ENCODE measurements around the gene ABAT.

The ABAT gene

DNA sequence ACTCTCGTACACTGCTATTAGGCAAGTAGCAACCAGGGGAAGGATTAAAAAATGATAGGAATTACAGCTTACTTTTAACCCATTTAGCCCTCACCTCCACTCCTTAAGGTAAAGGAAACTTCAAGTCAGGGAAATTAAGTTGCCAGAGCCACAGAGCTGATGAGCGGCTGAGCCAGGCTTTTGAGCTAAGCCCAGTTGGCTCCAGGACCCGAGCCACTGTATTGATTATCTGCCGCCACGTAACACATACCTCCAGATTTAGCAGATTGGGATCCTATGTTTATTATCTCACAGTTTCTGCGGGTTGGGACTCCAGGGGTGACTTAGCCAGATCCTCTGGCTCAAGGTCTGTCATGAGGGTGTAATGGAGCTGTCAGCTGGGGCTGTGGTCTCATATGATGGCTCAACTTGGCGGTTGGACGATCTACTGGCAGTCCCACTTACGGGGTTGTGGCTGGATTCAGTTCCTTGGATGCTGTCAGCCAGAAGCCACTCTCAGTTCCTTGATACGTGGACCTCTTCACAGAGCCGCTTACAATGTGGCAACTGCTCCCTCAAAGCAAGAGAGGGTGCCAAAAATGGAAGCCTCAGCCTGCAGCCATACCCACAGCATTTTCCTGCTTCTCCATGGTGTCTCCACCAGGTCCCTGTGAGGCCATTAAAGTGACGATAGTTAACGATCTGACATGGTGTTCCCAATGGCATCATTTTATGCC is 65.7 kb downstream of the ABAT start (continued):
- TF ChIP-seq TSHZ2 (CRISPR knock-in tag; IDR thresholded peaks at IDR 0.05) (no peak), ESRRG (CRISPR knock-in tag; IDR thresholded peaks at IDR 0.05) (no peak), BACH2 (CRISPR knock-in tag; IDR thresholded peaks at IDR 0.05; ENCODE audit: borderline replicate concordance) (no peak), TCF4 (CRISPR knock-in tag; IDR thresholded peaks at IDR 0.05; ENCODE audit: borderline replicate concordance) (no peak), PPARA (CRISPR knock-in tag; IDR thresholded peaks at IDR 0.05; ENCODE audit: borderline replicate concordance) (no peak)
- TF ChIP-seq, protein P1, sequence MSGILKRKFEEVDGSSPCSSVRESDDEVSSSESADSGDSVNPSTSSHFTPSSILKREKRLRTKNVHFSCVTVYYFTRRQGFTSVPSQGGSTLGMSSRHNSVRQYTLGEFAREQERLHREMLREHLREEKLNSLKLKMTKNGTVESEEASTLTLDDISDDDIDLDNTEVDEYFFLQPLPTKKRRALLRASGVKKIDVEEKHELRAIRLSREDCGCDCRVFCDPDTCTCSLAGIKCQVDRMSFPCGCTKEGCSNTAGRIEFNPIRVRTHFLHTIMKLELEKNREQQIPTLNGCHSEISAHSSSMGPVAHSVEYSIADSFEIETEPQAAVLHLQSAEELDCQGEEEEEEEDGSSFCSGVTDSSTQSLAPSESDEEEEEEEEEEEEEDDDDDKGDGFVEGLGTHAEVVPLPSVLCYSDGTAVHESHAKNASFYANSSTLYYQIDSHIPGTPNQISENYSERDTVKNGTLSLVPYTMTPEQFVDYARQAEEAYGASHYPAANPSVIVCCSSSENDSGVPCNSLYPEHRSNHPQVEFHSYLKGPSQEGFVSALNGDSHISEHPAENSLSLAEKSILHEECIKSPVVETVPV (CRISPR knock-in tag; IDR thresholded peaks at IDR 0.05): no peak
- TF ChIP-seq, protein P2, sequence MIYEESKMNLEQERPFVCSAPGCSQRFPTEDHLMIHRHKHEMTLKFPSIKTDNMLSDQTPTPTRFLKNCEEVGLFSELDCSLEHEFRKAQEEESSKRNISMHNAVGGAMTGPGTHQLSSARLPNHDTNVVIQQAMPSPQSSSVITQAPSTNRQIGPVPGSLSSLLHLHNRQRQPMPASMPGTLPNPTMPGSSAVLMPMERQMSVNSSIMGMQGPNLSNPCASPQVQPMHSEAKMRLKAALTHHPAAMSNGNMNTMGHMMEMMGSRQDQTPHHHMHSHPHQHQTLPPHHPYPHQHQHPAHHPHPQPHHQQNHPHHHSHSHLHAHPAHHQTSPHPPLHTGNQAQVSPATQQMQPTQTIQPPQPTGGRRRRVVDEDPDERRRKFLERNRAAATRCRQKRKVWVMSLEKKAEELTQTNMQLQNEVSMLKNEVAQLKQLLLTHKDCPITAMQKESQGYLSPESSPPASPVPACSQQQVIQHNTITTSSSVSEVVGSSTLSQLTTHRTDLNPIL (CRISPR knock-in tag; IDR thresholded peaks at IDR 0.05; ENCODE audit: low read depth): no peak

- no peak for ATAC-seq
- TF ChIP-seq SNAI2 (CRISPR knock-in tag; IDR thresholded peaks at IDR 0.05) (no peak), ZC3H10 (CRISPR knock-in tag; IDR thresholded peaks at IDR 0.05) (no peak), ZFP3 (CRISPR knock-in tag; IDR thresholded peaks at IDR 0.05) (no peak), GLIS3 (CRISPR knock-in tag; IDR thresholded peaks at IDR 0.05) (no peak), OSR1 (CRISPR knock-in tag; IDR thresholded peaks at IDR 0.05) (no peak), PPARA (CRISPR knock-in tag; IDR thresholded peaks at IDR 0.05; ENCODE audit: borderline replicate concordance) (no peak)
These were observed 66.4 kb downstream of the ABAT start for GRCh38 chr16:8740775-8741355.

GRCh38 chr16:8741636-8742035 is 67.2 kb downstream of the ABAT start:
- TF ChIP-seq ZNF8 (CRISPR knock-in tag; IDR thresholded peaks at IDR 0.05) (no peak), PPARA (CRISPR knock-in tag; IDR thresholded peaks at IDR 0.05; ENCODE audit: borderline replicate concordance) (no peak), CSDC2 (CRISPR knock-in tag; IDR thresholded peaks at IDR 0.05) (no peak), SNAI2 (CRISPR knock-in tag; IDR thresholded peaks at IDR 0.05) (no peak), ZC3H10 (CRISPR knock-in tag; IDR thresholded peaks at IDR 0.05) (no peak), ZFP30 (CRISPR knock-in tag; IDR thresholded peaks at IDR 0.05) (no peak), TOX (CRISPR knock-in tag; IDR thresholded peaks at IDR 0.05; ENCODE audit: borderline replicate concordance) (no peak), ZNF70 (CRISPR knock-in tag; IDR thresholded peaks at IDR 0.05) (no peak), OSR1 (CRISPR knock-in tag; IDR thresholded peaks at IDR 0.05) (no peak), ISL1 (CRISPR knock-in tag; IDR thresholded peaks at IDR 0.05) (no peak)
- TF ChIP-seq, protein P3, sequence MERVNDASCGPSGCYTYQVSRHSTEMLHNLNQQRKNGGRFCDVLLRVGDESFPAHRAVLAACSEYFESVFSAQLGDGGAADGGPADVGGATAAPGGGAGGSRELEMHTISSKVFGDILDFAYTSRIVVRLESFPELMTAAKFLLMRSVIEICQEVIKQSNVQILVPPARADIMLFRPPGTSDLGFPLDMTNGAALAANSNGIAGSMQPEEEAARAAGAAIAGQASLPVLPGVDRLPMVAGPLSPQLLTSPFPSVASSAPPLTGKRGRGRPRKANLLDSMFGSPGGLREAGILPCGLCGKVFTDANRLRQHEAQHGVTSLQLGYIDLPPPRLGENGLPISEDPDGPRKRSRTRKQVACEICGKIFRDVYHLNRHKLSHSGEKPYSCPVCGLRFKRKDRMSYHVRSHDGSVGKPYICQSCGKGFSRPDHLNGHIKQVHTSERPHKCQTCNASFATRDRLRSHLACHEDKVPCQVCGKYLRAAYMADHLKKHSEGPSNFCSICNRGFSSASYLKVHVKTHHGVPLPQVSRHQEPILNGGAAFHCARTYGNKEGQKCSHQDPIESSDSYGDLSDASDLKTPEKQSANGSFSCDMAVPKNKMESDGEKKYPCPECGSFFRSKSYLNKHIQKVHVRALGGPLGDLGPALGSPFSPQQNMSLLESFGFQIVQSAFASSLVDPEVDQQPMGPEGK (CRISPR knock-in tag; IDR thresholded peaks at IDR 0.05; ENCODE audit: borderline replicate concordance): no peak
- TF ChIP-seq, protein P1 (CRISPR knock-in tag; IDR thresholded peaks at IDR 0.05): no peak
- ATAC-seq: no peak

Data from SK-N-SH treated with all-trans-retinoic acid at 6 μM for 48 hours (cell line).